ENCODE measurements around the gene FTH1.

GRCh38 chr11:61956191-61957020 is 11.0 kb downstream of the FTH1 start:
- no peak for TF ChIP-seq CTCF (IDR thresholded peaks at IDR 0.05)
- TF ChIP-seq ZFX (IDR thresholded peaks at IDR 0.05; ENCODE audit: borderline replicate concordance): no peak
